Posterior vena cava (tissue), 2 donors: ENCODE measurements around the gene LRRC55. TPM values are rescaled to one million over a fixed set of nuclear protein-coding genes. Genes with fewer than 3 reads are reported as not detected.

Source experiments
- DNase-seq: peaks from one replicate; pipeline ENCODE4 v3.0.0-alpha.2; 2020; ENCODE audit warnings: low spot score
- intact Hi-C, 2 donors: fragments of 100-400 bp; cut with DNase I; formaldehyde crosslinking; loops; one replicate each; pipeline versions ENCODE4 v1.14.1 to v1.14.2; 2022 to 2023
- long read RNA-seq, 2 donors: library from polyadenylated mRNA; unstranded; transcript quantifications; one replicate each; pipeline ENCODE4 v2.0.0, GENCODE V29; 2020 to 2021
- total RNA-seq, 2 donors: library from RNA; stranded (reverse); fragmentation: NEBNext Ultra II Directional; extraction: Animal tissue kit (Norgen Biotek cat#: 25700); gene quantifications; one replicate each; pipeline ENCODE4 v1.2.1, GENCODE V29; 2021
- donor health status: DM: yes; HTN: yes; CAD: no.
- donor health status: DM: yes; HTN: yes; CAD: no.

Gene LRRC55, protein sequence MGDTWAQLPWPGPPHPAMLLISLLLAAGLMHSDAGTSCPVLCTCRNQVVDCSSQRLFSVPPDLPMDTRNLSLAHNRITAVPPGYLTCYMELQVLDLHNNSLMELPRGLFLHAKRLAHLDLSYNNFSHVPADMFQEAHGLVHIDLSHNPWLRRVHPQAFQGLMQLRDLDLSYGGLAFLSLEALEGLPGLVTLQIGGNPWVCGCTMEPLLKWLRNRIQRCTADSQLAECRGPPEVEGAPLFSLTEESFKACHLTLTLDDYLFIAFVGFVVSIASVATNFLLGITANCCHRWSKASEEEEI
- total RNA-seq: not detected
- long read RNA-seq, donor 1: 0 reads
- long read RNA-seq, donor 2: 0 reads

DNA sequence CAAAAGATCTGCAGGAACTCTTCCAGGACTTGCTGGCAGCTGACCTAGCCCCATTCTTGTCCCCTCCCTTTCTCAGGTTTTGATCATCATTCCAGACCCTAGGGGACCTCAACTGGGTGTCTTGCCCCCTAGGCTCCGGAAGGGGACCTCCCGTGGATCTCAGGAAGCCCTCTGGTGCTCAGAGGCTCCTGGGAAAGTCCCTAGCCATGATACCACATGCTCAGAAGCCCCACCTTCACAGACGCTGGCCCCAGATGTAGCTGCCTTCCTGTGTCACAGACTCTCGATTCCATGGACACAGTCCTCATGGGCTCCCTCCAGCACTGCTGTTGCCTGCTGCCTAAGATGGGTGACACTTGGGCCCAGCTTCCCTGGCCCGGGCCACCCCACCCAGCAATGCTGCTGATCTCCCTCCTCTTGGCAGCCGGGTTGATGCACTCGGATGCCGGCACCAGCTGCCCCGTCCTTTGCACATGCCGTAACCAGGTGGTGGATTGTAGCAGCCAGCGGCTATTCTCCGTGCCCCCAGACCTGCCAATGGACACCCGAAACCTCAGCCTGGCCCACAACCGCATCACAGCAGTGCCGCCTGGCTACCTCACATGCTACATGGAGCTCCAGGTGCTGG, at the start of gene LRRC55:
LRRC55 (plus strand) TSS at position 276 of the 628 bp plus-strand sequence; CDS start at position 346, 70 bp downstream.
- DNase-seq: no peak
- intact Hi-C loops: no loop called here

DNA sequence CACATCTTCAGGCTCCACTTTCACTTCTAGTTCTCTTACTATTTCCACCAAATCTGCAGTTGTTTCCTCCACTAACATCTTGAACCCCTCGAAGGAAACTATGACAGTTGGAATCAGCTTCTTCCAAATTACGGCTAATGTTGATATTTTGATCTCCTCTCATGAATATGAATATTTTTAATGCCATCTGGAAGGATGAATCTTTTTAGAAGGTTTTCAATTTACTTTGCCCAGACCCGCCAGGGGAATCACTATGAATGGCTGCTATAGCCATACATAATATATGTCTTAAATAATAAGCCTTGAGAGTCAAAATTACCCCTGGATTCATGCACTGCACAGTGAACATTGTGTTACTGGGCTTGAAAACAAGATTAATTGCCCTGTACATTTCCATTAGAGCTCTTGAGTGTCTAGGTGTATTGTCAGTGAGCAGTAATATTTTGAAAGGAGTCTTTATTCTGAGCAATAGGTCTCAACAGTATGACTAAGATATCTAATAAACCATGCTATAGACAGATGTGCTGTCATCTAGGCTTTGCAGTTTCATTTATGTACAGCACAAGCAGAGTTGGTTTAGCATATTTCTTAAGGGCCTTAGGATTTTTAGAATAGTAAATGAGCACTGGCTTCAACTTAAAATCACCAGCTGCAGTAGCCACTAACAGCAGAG, 48.3 kb upstream of the LRRC55 start:
- intact Hi-C loops: no loop called here
- no peak for DNase-seq

DNA sequence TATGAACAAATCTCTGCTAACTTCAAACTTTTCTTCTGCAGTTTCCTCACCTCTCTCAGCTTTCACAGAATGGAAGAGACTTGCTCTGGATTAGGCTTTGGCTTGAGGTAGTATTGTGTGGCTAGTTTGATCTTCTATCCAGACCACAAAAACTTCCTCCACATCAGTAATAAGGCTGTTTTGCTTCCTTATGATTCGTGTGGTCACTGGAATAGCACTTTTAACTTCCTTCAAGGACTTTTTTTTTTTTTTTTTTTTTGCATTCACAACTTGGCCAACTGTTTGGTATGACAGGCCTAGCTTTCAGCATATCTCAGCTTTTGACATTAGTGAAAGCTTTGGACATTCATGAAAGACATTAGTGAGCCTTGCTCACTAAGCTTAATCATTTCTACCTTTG, 47.5 kb upstream of the LRRC55 start:
- intact Hi-C loops: no loop called here
- DNase-seq: no peak

DNA sequence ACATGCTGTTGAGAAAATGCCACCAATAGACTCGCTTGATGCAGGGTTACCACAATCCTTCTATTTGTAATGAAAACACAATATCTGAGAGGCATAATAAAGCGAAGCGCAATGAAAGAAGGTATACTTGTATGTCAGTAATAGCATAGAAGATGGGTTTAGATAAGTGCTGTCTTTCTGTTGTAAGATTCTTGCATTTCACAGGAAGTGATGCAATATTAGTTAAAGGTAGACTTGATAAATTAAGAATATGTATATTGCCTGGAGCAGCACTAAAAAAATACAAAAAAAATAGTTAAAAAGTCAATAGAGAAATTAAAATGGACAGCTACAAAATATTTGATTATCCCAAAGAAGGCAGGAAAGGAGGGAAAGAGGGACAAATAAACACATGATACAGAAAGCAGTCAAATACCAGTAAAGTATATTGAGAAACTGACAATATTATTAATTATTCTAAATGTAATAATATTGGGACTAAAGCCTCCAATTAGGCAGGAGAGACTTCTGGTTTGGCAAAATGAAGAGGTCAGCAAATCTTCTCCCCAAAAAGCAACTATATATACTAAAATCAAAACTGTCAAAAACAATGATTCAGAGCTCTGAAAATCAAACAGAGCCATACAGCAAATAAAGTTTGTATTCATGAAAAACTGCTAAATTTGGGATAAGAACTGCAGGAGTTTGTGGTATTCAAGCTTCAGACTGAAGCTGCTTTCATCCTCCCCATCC, 46.6 kb upstream of the LRRC55 start:
- intact Hi-C loops: no loop called here
- DNase-seq: no peak

DNA sequence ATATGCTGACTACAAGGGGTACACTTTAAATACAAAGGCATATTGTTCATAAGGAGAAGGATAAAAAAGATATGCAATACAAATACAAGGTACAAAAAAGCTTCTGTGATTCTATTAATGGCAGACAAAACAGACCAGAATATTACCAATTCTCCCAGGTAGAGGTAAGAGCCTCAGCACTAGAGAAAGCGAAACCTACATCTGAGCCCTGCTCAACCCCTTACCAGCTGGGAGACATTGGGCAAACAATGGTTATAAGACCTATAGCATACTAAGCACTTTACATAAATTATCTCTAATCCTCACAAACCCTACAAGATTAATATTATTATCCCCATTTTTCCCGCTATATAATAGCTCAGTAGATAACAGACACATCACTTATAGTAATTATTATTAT, 41.2 kb upstream of the LRRC55 start:
- intact Hi-C loops: no loop called here
- no peak for DNase-seq

DNA sequence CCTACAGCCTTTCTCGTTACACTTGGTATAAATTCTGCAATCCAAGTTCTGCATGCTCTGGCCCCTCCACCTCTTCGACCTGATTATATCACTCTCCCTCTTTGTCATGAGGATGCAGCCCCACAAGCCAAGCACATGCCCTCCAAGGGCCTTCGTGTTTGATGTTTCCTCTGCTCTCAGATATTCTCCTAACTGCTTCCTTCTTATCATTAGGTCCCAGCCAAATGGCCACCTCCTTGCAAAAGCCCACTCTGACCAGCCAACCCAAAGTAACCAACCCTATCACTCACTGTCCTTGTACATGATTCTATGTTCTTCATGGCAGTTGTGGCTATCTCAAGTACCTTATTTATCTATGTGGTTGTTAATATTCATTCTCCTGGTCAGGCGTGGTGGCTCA, 38.3 kb upstream of the LRRC55 start:
- intact Hi-C loops: no loop called here
- no peak for DNase-seq

DNA sequence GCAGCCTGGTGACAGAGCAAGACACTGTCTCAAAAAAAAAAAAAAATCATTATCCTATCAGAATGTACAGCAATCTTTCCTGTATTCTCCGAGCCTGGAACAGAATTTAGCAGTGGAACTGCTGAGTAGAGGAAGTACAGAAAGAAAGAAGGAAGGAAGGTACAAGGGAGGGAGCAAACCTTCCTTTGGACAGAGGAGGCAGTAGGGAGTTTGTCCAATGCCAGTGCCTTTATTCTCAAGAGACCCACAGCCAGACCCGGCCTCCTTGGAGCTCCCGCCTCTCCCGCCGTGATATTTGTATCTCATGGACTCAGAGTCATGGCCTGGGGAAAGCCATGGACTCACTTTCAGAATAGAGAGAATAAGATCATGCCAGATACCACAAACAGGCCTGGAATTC, 37.7 kb upstream of the LRRC55 start:
- no peak for DNase-seq
- intact Hi-C loops: no loop called here

DNA sequence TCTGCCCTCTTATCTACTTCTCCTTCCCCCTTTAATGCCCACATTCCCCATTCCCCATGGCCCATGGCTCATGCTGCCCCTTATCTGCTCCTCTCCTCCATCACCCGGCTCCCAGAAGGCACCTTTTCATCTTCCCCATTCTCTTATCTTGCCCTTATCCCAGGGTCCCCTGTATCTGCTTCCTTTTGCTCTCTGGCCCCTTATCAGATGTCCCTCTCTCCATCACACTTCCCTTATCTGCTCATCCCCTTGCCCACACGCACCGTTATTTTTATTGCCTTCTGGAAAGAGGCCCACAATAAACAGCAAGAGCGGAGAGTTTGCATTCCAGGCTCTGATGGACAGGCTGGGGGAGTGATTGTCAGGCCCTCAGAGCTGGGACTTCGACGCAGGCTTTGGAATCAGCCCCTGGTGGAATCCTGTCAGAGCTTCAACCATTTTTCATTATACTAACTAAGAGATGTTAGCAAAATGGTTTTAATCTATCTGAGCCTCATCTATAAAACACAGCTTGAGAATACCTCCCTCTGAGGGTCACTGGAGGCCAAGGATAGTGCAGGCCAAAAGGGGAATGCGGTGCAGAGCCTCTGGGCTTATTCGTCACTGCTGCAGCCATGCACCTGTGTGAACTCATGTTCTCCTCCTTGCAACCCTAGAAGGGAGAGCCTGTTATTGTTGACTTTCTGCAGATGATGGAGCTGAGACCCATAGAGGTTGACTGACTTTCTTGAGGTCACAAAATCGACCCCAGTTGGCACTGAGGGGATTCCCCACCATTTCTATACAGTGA, 37.0 kb upstream of the LRRC55 start:
- DNase-seq: no peak
- intact Hi-C loops: no loop called here

DNA sequence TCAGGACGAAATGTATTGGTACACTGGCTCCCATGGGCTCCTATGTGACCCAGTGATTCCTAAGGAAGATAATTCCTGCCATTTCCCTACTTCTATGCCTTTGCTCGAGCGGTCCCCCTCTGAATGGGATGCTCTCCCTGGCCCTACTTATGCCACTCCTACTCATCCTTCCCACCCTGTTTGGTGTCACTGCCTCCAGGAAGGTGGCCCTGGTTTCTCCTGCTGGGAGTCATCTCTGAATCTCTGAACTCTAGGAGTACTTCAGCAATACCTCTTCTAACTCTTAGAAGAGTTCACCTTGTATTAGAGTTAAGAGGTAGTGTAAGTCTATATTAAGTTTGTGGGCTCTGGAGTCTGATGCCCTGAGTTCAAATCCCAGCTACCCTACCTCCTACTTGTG, 35.5 kb upstream of the LRRC55 start:
- DNase-seq: no peak
- intact Hi-C loops: no loop called here

DNA sequence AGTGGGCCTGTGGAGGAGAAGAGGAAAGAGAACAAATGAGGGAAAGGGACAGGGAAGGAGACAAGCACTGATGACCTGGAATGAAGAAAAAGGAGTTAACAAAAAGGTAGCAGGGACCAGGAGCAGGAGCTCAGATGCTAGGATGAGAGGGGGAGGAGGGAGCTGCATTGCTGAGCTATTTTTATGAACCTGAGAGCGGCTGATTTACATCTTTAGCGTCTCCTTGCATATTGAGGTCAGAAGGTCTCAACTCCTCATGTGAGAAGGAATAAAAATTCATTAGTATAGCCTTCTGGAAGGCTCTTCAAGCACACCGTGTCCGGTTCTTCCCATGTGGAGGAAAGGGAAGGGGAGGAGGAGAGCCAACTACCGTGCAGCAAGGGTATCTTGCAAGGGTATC, 33.1 kb upstream of the LRRC55 start:
- DNase-seq: no peak
- intact Hi-C loops: no loop called here

DNA sequence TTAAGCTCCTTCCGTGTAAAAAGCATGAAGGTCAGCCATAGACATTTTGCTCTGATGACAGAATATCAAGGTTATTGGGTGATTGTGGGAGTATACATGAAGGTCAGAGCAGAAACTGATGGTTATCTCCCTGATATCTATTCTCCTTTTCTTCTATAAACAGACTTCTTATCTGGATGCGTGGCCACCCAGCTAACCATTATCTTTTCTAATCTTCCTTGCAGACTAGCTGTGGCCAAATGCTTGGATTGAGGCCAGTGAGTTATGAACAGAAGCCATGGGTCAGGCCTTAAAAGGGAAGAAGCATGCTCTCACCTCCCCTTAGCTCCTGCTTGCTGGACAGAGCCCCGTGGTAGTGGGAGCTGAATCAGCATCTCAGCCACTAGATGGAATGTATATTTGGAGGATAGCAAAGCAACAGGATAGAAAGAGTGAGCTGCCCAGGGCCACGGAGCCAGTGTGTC, 31.3 kb upstream of the LRRC55 start:
- no peak for DNase-seq
- intact Hi-C loops: no loop called here

DNA sequence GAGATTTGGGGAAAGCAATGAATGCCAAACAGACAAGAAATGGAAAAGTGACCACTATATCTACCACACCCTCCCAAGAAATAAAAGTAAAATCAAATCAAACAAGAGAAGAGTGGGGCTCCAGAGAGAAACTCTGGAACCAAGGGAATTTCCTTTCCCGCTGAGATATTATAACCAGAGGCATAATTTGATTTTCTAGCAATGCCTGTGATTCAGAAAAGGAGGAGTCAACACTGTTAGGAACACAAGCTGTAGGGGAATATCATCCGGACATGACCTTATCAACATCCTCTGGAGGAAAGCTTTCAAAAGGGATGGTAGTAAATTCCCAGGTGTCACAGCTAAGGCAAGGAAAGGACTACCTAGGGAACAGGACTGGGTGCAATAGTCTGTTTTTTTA, 29.6 kb upstream of the LRRC55 start:
- intact Hi-C loops: no loop called here
- DNase-seq: no peak

DNA sequence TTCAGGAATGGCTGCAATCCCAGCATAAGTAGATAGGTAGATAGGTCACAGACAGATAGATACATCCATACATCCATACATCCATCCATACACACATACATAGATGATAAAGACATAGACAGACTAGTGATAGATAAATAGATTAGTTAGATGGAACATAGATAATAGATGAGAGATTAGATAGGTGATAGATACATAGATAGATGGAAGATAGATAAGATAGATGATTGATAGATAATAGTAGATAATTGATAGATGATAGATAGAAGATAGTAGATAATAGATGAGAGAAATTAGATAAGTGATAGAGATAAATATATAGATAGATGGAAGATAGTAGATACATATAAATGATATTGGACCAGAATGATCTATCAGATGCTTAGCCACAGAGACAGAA, 28.3 kb upstream of the LRRC55 start:
- intact Hi-C loops: no loop called here
- no peak for DNase-seq

DNA sequence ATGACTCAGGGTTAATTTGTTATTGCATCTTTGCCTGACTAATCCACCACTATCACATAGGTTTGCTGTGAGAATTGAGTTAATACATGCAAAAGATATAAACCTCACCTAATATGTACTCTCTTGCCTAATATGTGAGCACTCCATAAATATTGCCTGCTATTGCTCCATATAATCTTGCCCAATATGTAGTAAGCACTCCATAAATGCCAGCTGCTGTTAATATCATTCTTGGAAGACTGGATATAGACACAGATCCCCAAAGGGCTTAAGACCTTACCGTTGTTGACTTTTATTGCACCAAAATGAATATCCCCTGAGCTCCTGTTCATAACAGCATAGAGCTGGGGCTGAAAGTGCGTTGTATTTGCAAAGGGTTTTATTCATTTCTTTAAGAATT, 27.0 kb upstream of the LRRC55 start:
- intact Hi-C loops: no loop called here

DNA sequence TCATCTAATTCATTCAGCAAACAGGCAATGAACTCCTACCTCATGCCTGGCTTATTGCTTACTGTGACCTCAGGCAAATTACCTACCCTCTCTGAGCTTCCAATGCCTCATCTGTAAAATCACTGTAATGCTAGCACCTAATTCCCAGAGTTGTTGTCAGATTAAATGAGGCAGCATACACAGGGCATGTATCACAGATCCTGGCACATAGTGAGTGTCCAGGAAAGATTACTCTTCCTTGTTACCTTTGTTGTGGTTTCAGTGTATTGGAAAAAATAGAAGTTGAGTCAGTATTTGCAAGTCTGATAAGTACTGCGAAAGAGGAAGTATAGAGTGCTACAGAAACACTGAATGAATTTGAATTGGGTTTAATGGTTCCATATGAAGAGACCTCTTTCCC, 26.4 kb upstream of the LRRC55 start:
- intact Hi-C loops: no loop called here

More for the DNA sequence above, 27.0 kb upstream of the LRRC55 start:
- DNase-seq: no peak

DNA sequence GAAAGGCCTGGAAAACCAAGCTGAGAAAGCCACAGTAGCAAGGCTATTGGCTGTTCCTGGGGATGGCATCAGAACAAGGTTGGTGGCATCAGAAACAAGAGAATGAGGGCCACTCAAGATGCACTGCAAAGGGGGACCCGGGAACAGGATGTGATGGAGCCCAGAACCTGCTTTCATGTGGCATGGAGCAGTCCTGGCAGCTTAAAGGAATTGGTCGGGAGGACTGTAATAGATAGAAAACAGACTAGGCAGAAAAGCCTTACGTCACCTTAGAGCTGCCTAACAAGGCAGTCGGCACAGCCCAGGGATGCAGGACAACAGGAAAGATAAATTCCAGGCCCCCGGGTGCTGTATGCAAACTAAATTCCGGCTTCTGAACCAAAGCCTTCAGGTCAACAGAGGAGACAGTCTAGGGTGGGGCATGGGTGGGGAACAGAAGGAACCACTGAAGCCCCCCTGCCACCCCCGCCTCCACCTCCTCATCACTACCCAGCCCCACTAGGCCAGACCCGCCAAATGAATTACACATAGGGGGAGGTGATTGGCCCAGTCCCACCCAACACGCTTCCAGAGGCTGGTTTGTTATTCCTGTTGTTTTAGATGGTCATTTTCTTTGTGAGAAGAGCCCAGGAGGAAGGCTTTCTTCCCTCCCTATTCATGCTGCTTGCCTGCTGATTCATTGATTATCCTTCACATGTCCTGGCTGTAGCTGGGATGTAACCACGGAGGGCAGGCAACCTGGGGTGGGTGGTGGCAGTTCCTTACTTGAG, 25.7 kb upstream of the LRRC55 start:
- intact Hi-C loops: no loop called here

More for the DNA sequence above, 26.4 kb upstream of the LRRC55 start:
- no peak for DNase-seq

DNA sequence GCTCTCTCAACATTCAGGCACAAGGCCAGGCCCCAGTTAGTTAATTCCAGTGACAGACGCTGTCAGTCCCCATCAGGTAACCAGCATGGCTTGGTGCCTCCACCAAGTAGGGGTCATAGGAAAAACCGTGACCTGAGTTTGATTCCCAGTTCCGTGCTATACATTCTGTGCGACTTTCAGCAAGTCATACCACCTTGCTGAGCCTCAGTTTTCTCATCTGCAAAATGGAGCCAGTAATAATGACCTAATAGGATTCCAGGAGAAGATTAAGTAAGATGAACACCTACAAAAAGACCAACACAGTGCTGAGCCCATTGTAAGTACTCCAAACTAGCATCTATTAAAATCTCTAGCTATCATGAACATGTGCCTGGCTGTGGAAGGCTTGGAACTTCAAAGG, 24.8 kb upstream of the LRRC55 start:
- DNase-seq: no peak
- intact Hi-C loops: no loop called here

More for the DNA sequence above, 25.7 kb upstream of the LRRC55 start:
- no peak for DNase-seq

DNA sequence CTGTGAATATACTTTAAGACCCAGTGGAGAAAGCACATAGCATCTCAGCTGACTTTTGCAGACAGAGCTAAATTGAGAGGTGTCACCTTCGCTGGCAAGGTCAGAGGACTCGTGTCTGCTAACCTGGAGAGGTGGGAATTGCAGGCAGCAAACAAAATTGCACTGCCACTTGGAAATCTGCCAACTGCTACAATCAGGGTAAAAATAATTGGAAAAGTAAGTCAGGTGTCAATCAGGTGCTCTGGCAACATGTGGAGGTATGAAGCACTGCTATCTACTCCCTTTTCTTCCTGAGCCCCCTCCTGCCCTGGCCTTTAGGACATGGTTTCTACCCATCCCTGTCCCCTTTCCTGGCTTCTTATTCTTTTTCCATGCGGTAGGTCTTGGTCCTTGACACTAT, 24.1 kb upstream of the LRRC55 start:
- DNase-seq: no peak
- intact Hi-C loops: no loop called here
